BE2C (cell line): ENCODE data around the gene ASNSD1.

Source experiments
- DNase-seq: peaks from one replicate; pipeline ENCODE4 v3.0.0-alpha.2; 2020
- H3K27me3 ChIP-seq: fragments of 250-450 bp; sonication (Bioruptor Pico); 2 replicates; pipeline ENCODE4 v1.5.1; 2020; ENCODE audit warnings: mild to moderate bottlenecking
- H3K36me3 ChIP-seq: fragments of 250-450 bp; sonication (Bioruptor Pico); 2 replicates; pipeline ENCODE4 v1.5.1; 2020; ENCODE audit warnings: mild to moderate bottlenecking
- H3K4me1 ChIP-seq: fragments of 250-450 bp; sonication (Bioruptor Pico); 2 replicates; pipeline ENCODE4 v1.5.1; 2020
- H3K4me3 ChIP-seq: 2 replicates; pipeline ENCODE4 v1.5.1; 2011; ENCODE audit warnings: low read depth, low read length
- H3K9me3 ChIP-seq: fragments of 250-450 bp; sonication (Bioruptor Pico); 2 replicates; pipeline ENCODE4 v1.5.1; 2020
- CTCF ChIP-seq: IDR thresholded peaks from 2 replicates; pipeline ENCODE4 v1.5.1; 2012; ENCODE audit warnings: mild to moderate bottlenecking, low read depth, low read length

Gene ASNSD1

GRCh38 chr2:189719571-189719970, 58.3 kb downstream of the ASNSD1 start:
- DNase-seq = no peak
- Histone ChIP-seq H3K36me3 (no peaks in the 10 kb centered on the region), H3K4me1 (no peaks in the 10 kb centered on the region), H3K4me3 (no peak overlapping the region), H3K27me3 (no peaks in the 10 kb centered on the region), H3K9me3 (no peaks in the 10 kb centered on the region)
- TF ChIP-seq CTCF = no peak
